KOPT-K1 (cell line): Measurements from ENCODE around the gene C2orf69.

Source experiments
- H3K27ac ChIP-seq: fragments of 200-600 bp; sonication (generic); 2 replicates; pipeline ENCODE4 v1.5.1; 2016; ENCODE audit warnings: antibody characterized with exemption, mild to moderate bottlenecking, low read depth, low read length; ENCODE audit not compliant: poor library complexity, severe bottlenecking
- H3K36me3 ChIP-seq: fragments of 200-600 bp; sonication (generic); 2 replicates; pipeline ENCODE4 v1.5.1; 2017; ENCODE audit warnings: antibody characterized with exemption, mild to moderate bottlenecking, low read length, moderate library complexity; ENCODE audit not compliant: insufficient read depth
- H3K9me3 ChIP-seq: fragments of 200-600 bp; sonication (generic); 2 replicates; pipeline ENCODE4 v1.5.1; 2017; ENCODE audit warnings: antibody characterized with exemption, low read length, mild to moderate bottlenecking; ENCODE audit not compliant: insufficient read depth, poor library complexity, severe bottlenecking

The C2orf69 gene

DNA sequence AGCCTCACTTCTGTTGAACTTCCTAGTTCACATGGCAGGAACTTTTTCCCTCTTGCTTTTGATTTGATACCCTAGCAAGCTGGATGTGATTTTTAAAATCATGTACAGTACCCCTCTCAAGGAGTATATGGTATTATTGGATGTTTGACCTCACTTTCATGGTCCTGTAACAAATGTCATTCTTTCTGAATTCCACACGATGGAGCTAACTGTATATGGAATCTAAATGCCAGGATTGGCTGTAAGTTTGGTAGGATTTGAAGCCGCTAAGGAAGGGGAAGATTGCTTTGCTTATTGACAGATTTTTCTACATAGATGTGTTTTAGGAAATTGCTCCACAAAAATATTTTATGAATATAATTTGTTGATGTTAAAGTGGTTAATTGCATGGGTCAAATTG, 62.6 kb downstream of the C2orf69 start:
- H3K9me3 ChIP-seq = no peaks in the 10 kb centered on the region
- peaks cover 10% of the 10 kb centered on the region for H3K36me3 ChIP-seq
- H3K27ac ChIP-seq = no peak overlapping the region

DNA sequence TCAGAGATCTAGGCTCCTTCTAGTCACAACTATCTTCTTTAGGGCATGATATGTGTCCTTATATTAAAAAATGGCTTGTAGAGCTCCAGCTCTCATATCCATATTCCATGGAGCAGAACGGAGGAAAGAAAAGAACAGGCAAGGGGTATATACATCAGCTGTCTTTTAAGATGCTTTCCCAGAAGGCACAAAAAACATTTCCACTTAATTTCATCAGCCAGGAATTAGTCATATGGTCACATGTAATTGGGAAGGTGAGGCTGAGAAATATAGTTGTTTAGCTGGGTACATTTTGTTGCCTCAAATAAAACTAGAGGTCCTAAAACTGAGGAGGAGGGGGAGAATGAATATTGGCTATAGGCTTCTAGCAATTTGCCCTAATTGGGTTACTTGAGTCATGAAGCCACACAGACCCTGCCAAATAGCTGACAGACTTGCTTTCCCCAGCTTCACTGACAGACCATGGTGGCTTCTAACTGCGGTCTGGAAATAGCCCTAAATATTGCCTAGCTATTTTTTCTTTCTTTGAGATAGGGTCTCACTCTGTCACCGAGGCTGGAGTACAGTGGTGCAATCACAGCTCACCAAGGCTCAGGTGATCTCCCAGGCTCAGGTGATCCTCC, 64.3 kb downstream of the C2orf69 start:
- Histone ChIP-seq H3K9me3 (no peaks in the 10 kb centered on the region), H3K27ac (no peak overlapping the region), H3K36me3 (no peaks in the 10 kb centered on the region; the same call in 1 of the 2 replicates)
